Stimulated activated naive CD8-positive, alpha-beta T cell treated with anti-CD3 and anti-CD28 coated beads, Interleukin-15, amount 100 ng/mL, for 72 hours (primary cell): ENCODE results near the gene TNFAIP2.
"Not testable (repeated sequence)": the region's sequence is repeated elsewhere in the genome, so short reads cannot be mapped to it uniquely, and the experiment has no call there.

ENCODE experiments used
- ATAC-seq: fragments of 150-1000 bp; cut with Tn5 transposase; 2 replicates; pipeline ENCODE4 v1.10.0; 2021; ENCODE audit warnings: mild to moderate bottlenecking, moderate library complexity
- DNase-seq, 2 donors: peaks; one replicate each; pipeline ENCODE4 v3.0.0; 2021 to 2022
- H3K27ac Mint-ChIP-seq, 2 donors: one replicate each; pipeline ENCODE4 v1.8.0; 2022; ENCODE audit warnings: mild to moderate bottlenecking in 2 of 2, mixed read lengths in 2 of 2, moderate library complexity in 2 of 2
- H3K27me3 Mint-ChIP-seq: one replicate; pipeline ENCODE4 v1.8.0; 2022; ENCODE audit warnings: mixed read lengths
- H3K4me1 Mint-ChIP-seq: one replicate; pipeline ENCODE4 v1.8.0; 2022; ENCODE audit warnings: mild to moderate bottlenecking, mixed read lengths
- H3K4me3 Mint-ChIP-seq, 2 donors: one replicate each; pipeline ENCODE4 v1.8.0; 2022; ENCODE audit warnings: mild to moderate bottlenecking in 2 of 2, mixed read lengths in 2 of 2, moderate library complexity in 1 of 2
- H3K9me3 Mint-ChIP-seq, 2 donors: one replicate each; pipeline ENCODE4 v1.8.0; 2022; ENCODE audit warnings: mixed read lengths in 2 of 2

The TNFAIP2 gene

GRCh38 chr14:103142026-103142425 is 18.8 kb downstream of the TNFAIP2 start:
- no peaks in the 10 kb centered on the region for H3K9me3 Mint-ChIP-seq
- H3K4me3 Mint-ChIP-seq = no peak overlapping the region
- no peak for DNase-seq
- H3K4me1 Mint-ChIP-seq = peaks cover 14% of the 10 kb centered on the region
- peaks cover 66% of the 10 kb centered on the region for H3K27me3 Mint-ChIP-seq
- ATAC-seq = no peak
- H3K27ac Mint-ChIP-seq = no peak overlapping the region

DNA sequence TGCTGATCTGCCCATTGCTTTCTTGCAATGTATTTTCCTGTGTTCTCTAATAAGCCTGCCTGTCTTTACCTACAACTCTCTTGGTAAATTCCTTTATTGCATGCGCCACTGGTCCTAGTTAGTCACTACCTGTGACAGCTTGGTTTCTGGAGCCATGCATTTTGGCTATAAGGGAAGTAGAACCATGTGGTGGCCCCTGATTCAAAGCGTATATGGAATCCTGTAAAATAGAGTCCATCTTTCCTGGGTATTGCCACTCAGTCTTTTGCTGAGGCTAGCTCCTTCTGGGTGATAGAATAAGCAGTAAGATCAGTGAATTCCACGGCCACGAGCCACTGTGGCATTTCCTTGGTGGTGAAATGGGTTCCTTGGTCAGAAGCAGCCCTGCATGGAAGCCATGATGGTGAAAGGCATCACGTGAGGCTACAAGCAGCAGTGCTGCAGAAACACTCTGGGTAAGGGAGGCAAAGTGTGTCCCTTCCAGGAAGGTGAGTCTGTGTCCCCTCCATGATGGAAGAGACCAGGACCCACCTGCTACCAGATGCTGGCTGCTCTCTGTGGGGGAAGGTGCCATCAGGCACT is 19.6 kb downstream of the TNFAIP2 start:
- DNase-seq (no peak), ATAC-seq (no peak)
- H3K27ac Mint-ChIP-seq = no peak overlapping the region
- no peak overlapping the region for H3K4me3 Mint-ChIP-seq
- peaks cover 62% of the 10 kb centered on the region for H3K27me3 Mint-ChIP-seq
- no peaks in the 10 kb centered on the region for H3K9me3 Mint-ChIP-seq
- H3K4me1 Mint-ChIP-seq = peaks cover 14% of the 10 kb centered on the region

DNA sequence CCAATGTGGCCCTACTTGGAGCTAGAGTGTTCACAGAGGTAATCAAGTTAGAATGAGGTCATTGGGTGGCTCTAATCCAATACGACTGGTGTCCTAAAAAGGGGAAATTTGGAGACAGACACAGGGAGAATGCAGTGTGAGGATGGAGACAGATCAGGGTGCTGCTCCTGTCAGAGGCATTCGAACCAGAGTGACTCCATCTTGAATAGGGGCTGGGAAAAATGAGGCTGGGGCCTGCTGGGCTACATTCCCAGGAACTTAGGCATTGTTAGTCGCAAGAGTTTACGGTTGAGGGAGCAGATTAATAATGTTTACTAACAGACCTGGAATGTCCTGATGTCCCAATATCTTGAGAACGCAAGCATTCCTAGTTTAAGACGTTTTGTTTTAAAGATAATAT is 20.2 kb downstream of the TNFAIP2 start:
- DNase-seq (no peak), ATAC-seq (no peak)
- Mint-ChIP-seq H3K27me3 (peaks cover 59% of the 10 kb centered on the region), H3K4me1 (peaks cover 14% of the 10 kb centered on the region), H3K4me3 (no peak overlapping the region), H3K9me3 (no peaks in the 10 kb centered on the region), H3K27ac (no peak overlapping the region)

DNA sequence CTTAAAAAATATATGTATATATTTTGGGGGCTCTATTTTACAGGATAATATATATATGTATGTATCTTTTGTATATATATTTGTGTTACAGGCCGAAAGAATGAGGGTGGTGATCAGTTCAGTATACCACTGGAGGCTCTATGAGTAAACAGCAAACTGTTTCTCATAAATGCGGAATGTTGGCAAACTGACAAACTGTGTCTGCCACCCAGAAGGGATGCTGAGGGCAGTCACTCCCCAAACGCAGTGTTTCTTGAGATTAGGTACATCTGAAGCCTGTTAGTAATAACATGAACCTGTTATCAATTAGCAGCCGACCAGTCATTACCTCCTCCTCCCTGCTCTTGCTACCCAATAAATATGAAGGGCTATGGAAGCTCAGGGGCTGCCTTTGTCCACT is 20.8 kb downstream of the TNFAIP2 start:
- Mint-ChIP-seq H3K9me3 (no peaks in the 10 kb centered on the region), H3K4me3 (no peak overlapping the region), H3K27ac (no peak overlapping the region), H3K4me1 (peaks cover 14% of the 10 kb centered on the region), H3K27me3 (peaks cover 56% of the 10 kb centered on the region)
- ATAC-seq (no peak), DNase-seq (no peak)

DNA sequence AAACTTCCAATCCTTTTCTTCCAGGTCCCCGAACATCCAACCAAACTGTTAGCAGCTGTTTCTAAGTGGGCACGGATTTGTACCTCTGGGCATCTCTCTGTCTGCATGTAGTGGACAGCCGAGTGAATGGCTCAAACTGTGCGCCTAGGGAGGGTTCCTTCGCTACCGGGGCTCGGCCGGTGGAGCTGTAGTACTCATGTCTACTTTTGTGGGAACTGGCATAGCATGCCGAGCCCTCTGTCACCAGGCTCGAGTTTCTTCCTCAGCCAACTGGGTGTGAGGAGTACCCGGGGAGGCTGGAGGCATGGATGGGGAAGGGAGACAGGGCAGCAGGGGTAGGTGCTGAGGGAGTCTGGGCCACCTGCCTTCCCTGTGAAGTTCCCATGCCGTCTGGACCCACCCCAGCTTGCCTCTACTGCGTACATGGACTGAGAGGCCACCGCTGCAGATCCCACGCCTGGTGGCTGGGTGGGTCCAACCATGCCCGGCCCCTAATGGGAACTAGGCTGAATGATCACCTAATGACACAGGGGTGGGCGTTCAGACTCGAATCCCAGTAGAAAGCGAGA is 23.0 kb downstream of the TNFAIP2 start:
- H3K4me3 Mint-ChIP-seq = no peak overlapping the region
- peaks cover 3% of the 10 kb centered on the region for H3K4me1 Mint-ChIP-seq
- DNase-seq = no peak
- no peaks in the 10 kb centered on the region for H3K9me3 Mint-ChIP-seq
- ATAC-seq = no peak
- peak overlapping the region in 1 of 2 donors; percentile 66 for H3K27ac Mint-ChIP-seq
- peaks cover 34% of the 10 kb centered on the region for H3K27me3 Mint-ChIP-seq

GRCh38 chr14:103149351-103150237 is 26.3 kb downstream of the TNFAIP2 start:
- Mint-ChIP-seq H3K27ac (no peak overlapping the region), H3K9me3 (no peaks in the 10 kb centered on the region), H3K4me1 (no peaks in the 10 kb centered on the region), H3K4me3 (no peak overlapping the region), H3K27me3 (peaks cover 8% of the 10 kb centered on the region)
- ATAC-seq (no peak), DNase-seq (no peak)

GRCh38 chr14:103151270-103151945 is 28.1 kb downstream of the TNFAIP2 start:
- Mint-ChIP-seq H3K9me3 (no peaks in the 10 kb centered on the region), H3K27ac (no peak overlapping the region), H3K4me3 (no peak overlapping the region), H3K4me1 (no peaks in the 10 kb centered on the region), H3K27me3 (no peaks in the 10 kb centered on the region)
- DNase-seq = no peak
- ATAC-seq = no peak

DNA sequence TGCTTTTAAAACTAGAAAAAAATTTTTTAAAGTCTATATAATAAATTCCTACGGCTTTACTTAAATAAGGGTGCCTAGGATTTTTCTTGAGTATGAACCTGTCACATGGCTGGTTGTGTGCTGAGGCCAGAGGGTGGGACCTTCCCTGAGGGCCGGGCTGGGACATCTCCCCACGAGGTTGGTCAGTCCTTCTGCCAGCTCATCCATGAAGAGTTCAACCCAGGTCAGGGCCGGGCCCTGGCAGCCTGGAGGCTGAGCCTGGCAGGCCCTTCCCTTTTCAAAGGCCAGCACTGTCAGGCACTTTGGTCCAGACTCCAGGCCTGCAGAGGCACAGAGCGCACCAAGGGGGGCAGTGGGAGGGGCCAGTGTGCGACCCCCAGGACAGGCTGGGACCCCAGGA is 31.7 kb downstream of the TNFAIP2 start:
- no peaks in the 10 kb centered on the region for H3K27me3 Mint-ChIP-seq
- no peak for DNase-seq
- H3K9me3 Mint-ChIP-seq = no peaks in the 10 kb centered on the region
- no peaks in the 10 kb centered on the region for H3K4me1 Mint-ChIP-seq
- no peak overlapping the region for H3K4me3 Mint-ChIP-seq
- peak overlapping the region in 1 of 2 donors; percentile 14 for H3K27ac Mint-ChIP-seq
- no peak for ATAC-seq

DNA sequence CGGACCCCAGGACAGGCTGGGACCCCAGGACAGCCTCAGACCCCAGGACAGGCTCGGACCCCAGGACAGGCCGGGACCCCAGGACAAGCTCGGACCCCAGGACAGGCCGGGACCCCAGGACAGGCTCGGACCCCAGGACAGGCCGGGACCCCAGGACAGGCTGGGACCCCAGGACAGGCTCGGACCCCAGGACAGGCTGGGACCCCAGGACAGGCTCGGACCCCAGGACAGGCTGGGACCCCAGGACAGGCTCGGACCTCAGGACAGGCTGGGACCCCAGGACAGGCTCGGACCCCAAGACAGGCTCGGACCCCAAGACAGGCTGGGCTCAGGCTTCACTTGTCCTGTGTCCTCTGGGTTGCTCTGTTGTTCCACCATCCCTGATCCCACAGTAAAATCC is 32.2 kb downstream of the TNFAIP2 start:
- not testable (repeated sequence) for ATAC-seq, H3K27ac Mint-ChIP-seq, DNase-seq, H3K4me3 Mint-ChIP-seq, H3K27me3 Mint-ChIP-seq, H3K4me1 Mint-ChIP-seq, H3K9me3 Mint-ChIP-seq

GRCh38 chr14:103155826-103156394 is 32.6 kb downstream of the TNFAIP2 start:
- DNase-seq (no peak), ATAC-seq (no peak)
- Mint-ChIP-seq H3K27ac (no peak overlapping the region), H3K27me3 (no peaks in the 10 kb centered on the region), H3K4me1 (peaks cover 4% of the 10 kb centered on the region), H3K9me3 (no peaks in the 10 kb centered on the region), H3K4me3 (no peak overlapping the region)

- H3K27ac Mint-ChIP-seq = peak overlapping the region; percentile 28 to 57
- peaks cover 6% of the 10 kb centered on the region for H3K4me1 Mint-ChIP-seq
- ATAC-seq = no peak
Measured at GRCh38 chr14:103156651-103157378, 33.6 kb downstream of the TNFAIP2 start.

GRCh38 chr14:103157969-103158368 is 34.7 kb downstream of the TNFAIP2 start:
- Mint-ChIP-seq H3K27ac (no peak overlapping the region), H3K4me1 (peaks cover 6% of the 10 kb centered on the region), H3K9me3 (no peaks in the 10 kb centered on the region), H3K27me3 (no peaks in the 10 kb centered on the region), H3K4me3 (no peak overlapping the region)
- no peak for DNase-seq
- no peak for ATAC-seq

More at GRCh38 chr14:103156651-103157378, 33.6 kb downstream of the TNFAIP2 start:
- no peak overlapping the region for H3K4me3 Mint-ChIP-seq
- no peaks in the 10 kb centered on the region for H3K27me3 Mint-ChIP-seq
- H3K9me3 Mint-ChIP-seq = no peaks in the 10 kb centered on the region
- DNase-seq = no peak

- no peak for ATAC-seq
Measured at GRCh38 chr14:103158688-103159087, 35.4 kb downstream of the TNFAIP2 start.

GRCh38 chr14:103160321-103161053 is 37.2 kb downstream of the TNFAIP2 start:
- H3K27me3 Mint-ChIP-seq = no peaks in the 10 kb centered on the region
- no peaks in the 10 kb centered on the region for H3K9me3 Mint-ChIP-seq
- H3K4me1 Mint-ChIP-seq = peaks cover 6% of the 10 kb centered on the region
- H3K4me3 Mint-ChIP-seq = no peak overlapping the region
- no peak for ATAC-seq
- H3K27ac Mint-ChIP-seq = peak overlapping the region in 1 of 2 donors; percentile 59
- DNase-seq = no peak

More at GRCh38 chr14:103158688-103159087, 35.4 kb downstream of the TNFAIP2 start:
- DNase-seq = no peak
- H3K4me1 Mint-ChIP-seq = peaks cover 6% of the 10 kb centered on the region
- H3K27ac Mint-ChIP-seq = no peak overlapping the region
- H3K9me3 Mint-ChIP-seq = no peaks in the 10 kb centered on the region
- no peak overlapping the region for H3K4me3 Mint-ChIP-seq
- H3K27me3 Mint-ChIP-seq = no peaks in the 10 kb centered on the region
